BLaER1 (cell line): ENCODE measurements around the gene NDUFS7.

Experiments
- H3K27ac ChIP-seq: shearing (Covaris generic); formaldehyde crosslinking; 2 replicates; pipeline ENCODE4 v1.8.1; 2022
- H3K27me3 ChIP-seq: shearing (Covaris generic); formaldehyde crosslinking; 2 replicates; pipeline ENCODE4 v1.8.1; 2022
- H3K36me3 ChIP-seq: shearing (Covaris generic); formaldehyde crosslinking; 2 replicates; pipeline ENCODE4 v1.8.1; 2022
- H3K4me1 ChIP-seq: shearing (Covaris generic); formaldehyde crosslinking; 2 replicates; pipeline ENCODE4 v1.8.1; 2022
- H3K4me2 ChIP-seq: shearing (Covaris generic); formaldehyde crosslinking; 2 replicates; pipeline ENCODE4 v1.8.1; 2022
- H3K4me3 ChIP-seq: shearing (Covaris generic); formaldehyde crosslinking; 2 replicates; pipeline ENCODE4 v1.8.1; 2022
- H3K9ac ChIP-seq: shearing (Covaris generic); formaldehyde crosslinking; 2 replicates; pipeline ENCODE4 v1.8.1; 2022
- H3K9me3 ChIP-seq: shearing (Covaris generic); formaldehyde crosslinking; 2 replicates; pipeline ENCODE4 v1.8.1; 2022
- H4K20me1 ChIP-seq: shearing (Covaris generic); formaldehyde crosslinking; 2 replicates; pipeline ENCODE4 v1.8.1; 2022
- Cebpa-rat ChIP-seq: shearing (Covaris generic); IDR thresholded peaks from 2 replicates; pipeline ENCODE4 v1.8.1; 2022

Gene NDUFS7

GRCh38 chr19:1392407-1392806 is 8.7 kb downstream of the NDUFS7 start:
- no peak overlapping the region for H3K27ac ChIP-seq

GRCh38 chr19:1392939-1393530 is 9.3 kb downstream of the NDUFS7 start:
- Histone ChIP-seq H3K9me3 (no peaks in the 10 kb centered on the region), H3K4me2 (no peak overlapping the region), H3K4me3 (no peak overlapping the region), H3K27ac (no peak overlapping the region), H4K20me1 (peaks cover 58% of the 10 kb centered on the region), H3K9ac (no peak overlapping the region), H3K36me3 (peaks cover 90% of the 10 kb centered on the region), H3K27me3 (no peaks in the 10 kb centered on the region), H3K4me1 (peaks cover 28% of the 10 kb centered on the region)
- no peak for TF ChIP-seq Cebpa-rat

More at GRCh38 chr19:1392407-1392806, 8.7 kb downstream of the NDUFS7 start:
- Histone ChIP-seq H3K9ac (no peak overlapping the region), H4K20me1 (peaks cover 55% of the 10 kb centered on the region), H3K4me3 (no peak overlapping the region), H3K4me2 (no peak overlapping the region), H3K27me3 (no peaks in the 10 kb centered on the region), H3K36me3 (peaks cover 89% of the 10 kb centered on the region), H3K4me1 (peaks cover 22% of the 10 kb centered on the region), H3K9me3 (no peaks in the 10 kb centered on the region)
- TF ChIP-seq Cebpa-rat = no peak

GRCh38 chr19:1393841-1394240 is 10.1 kb downstream of the NDUFS7 start:
- Histone ChIP-seq H4K20me1 (peaks cover 58% of the 10 kb centered on the region), H3K27me3 (no peaks in the 10 kb centered on the region), H3K4me1 (peaks cover 33% of the 10 kb centered on the region), H3K27ac (no peak overlapping the region), H3K9me3 (no peaks in the 10 kb centered on the region), H3K4me2 (no peak overlapping the region), H3K9ac (no peak overlapping the region), H3K36me3 (peaks cover 90% of the 10 kb centered on the region), H3K4me3 (no peak overlapping the region)
- no peak for TF ChIP-seq Cebpa-rat

DNA sequence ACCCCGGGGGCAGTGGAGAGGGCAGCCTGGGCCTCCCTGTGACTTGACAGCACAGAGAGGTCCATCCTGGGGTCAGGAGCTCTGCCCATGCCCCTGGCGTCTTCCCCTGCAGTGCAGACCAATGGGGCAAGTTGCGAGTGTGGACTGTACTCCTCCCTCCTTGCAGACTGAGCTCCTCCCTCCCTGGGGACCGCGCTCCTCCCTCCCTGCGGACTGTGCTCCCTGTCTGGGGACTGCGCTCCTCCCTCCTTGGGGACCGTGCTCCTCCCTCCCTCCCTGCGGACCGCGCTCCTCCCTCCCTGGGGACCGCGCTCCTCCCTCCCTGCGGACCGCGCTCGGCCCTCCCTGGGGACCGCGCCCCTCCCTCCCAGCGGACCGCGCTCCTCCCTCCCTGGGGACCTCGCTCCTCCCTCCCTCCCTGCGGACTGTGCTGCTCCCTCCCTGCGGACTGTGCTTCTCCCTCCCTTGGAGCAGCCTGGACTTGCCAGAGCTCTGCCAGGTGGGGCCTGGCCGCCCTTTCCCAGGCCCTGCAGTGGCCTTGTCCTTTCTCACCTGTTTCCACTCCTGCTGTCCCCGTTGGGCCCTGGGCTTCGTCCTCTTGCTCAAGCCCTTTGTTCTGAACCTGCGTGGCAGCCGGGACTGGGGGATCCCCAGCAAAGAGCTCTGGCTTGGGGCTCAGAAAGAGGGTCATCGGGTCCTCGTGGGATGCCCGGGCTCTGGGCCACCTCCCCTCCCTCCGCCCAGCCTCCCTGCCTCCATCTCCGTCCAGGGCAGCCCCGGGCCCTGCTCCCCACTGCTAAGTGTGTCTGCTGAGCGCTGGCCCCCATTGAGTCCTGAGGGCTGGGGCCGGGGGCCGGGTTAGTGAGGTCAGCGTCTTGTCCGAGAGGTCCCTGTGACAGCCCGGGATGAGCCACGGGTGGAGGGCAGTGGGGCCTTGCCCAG is 10.8 kb downstream of the NDUFS7 start:
- H3K27me3 ChIP-seq = no peaks in the 10 kb centered on the region
- peaks cover 90% of the 10 kb centered on the region for H3K36me3 ChIP-seq
- no peak for TF ChIP-seq Cebpa-rat
- no peak overlapping the region for H3K4me2 ChIP-seq
- H3K9ac ChIP-seq = no peak overlapping the region
- peaks cover 59% of the 10 kb centered on the region for H4K20me1 ChIP-seq
- peaks cover 40% of the 10 kb centered on the region for H3K4me1 ChIP-seq
- H3K9me3 ChIP-seq = no peaks in the 10 kb centered on the region
- no peak overlapping the region for H3K27ac ChIP-seq
- H3K4me3 ChIP-seq = no peak overlapping the region

- Histone ChIP-seq H3K4me2 (peak overlapping the region; percentile 70; the same call in 1 of the 2 replicates), H3K36me3 (peaks cover 83% of the 10 kb centered on the region), H3K9me3 (no peaks in the 10 kb centered on the region), H3K27me3 (no peaks in the 10 kb centered on the region), H3K4me3 (no peak overlapping the region), H3K4me1 (peaks cover 48% of the 10 kb centered on the region), H3K9ac (no peak overlapping the region), H4K20me1 (peaks cover 68% of the 10 kb centered on the region), H3K27ac (no peak overlapping the region)
- TF ChIP-seq Cebpa-rat = no peak
Observed at GRCh38 chr19:1395194-1396018, 11.7 kb downstream of the NDUFS7 start.

DNA sequence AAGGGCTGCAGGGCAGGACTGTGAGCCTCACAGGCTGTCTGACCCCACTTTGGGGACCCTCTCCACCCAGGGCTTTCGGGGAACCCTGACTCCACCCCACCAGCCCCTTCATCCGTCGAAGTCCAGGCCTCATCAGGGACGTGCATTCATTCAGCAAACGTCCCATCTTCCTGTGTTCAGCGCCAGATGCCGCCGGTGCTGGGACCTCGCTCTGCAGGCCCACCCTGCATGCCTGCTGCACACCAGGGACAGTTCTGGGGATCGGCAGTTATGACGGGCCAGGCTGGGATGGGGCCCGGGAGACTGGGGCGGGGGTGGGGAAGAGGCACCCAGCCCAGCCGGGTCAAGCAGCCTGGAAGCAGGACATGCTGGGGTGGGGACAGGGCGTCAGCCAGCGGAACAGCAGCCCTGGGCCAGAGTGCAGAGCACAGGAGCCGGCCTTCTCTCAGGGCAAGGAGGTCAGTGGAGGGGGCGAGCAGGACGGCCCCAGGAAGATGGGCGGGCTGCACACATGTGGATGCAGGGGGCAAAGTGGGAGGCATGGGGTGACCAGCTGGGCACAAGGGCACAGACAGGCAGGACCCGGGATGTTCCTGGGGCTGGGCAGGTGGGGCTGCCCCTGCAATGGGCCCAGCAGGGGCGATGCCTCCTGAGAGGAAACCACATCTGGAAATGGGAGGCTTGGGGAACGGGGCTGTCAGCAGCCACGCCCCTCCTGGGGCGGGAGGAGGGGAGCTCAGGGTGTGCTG is 12.5 kb downstream of the NDUFS7 start:
- Histone ChIP-seq H3K27ac (no peak overlapping the region), H4K20me1 (peaks cover 73% of the 10 kb centered on the region), H3K36me3 (peaks cover 75% of the 10 kb centered on the region), H3K4me3 (no peak overlapping the region), H3K27me3 (no peaks in the 10 kb centered on the region), H3K9me3 (no peaks in the 10 kb centered on the region), H3K9ac (no peak overlapping the region), H3K4me2 (peak overlapping the region; percentile 70), H3K4me1 (peaks cover 53% of the 10 kb centered on the region)
- no peak for TF ChIP-seq Cebpa-rat

DNA sequence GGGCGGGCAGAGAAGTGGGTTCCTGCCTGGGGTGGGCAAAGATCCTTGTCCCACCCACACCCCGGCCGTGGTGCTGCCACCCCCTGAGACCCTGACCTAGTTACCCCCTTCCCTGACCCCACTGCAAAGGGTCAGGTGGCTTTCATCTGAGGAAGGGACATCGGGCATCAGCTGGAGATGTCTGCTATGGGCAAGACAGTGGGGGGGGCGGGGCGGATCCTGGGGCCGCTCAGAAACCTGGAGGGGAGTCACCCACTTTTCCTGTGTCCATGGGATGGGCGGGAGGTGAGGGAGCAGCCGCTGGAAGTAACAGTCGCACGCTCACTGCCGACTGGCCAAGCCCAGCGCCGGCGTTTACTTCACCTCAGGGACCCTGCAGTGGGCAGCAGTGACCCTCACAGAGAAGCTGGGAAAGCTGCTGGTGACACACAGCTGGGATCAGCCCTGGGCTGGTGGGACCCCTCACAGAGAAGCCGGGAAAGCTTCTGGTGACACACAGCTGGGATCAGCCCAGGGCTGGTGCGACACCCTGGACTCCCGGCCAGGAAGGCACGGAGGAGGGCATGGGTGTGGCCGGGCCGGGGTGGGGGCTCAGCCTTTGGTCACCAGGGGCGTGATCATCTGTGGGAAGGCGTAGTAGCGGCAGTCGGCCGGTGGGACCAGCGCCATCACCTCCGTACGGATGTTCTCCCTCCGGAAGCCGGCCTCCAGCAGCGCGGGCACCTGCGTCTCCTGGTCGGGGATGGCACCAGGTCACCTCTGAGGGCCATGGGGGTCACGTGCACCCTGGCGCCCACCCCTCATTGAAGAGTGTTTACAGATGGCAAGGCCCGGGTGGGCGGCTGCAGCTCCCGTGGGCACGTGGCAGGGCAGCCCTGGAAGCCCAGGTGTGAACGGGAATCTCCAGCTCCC is 13.3 kb downstream of the NDUFS7 start:
- H3K27ac ChIP-seq = no peak overlapping the region
- peak overlapping the region; percentile 70 for H3K4me2 ChIP-seq
- peaks cover 67% of the 10 kb centered on the region for H3K36me3 ChIP-seq
- no peak overlapping the region for H3K4me3 ChIP-seq
- H3K9me3 ChIP-seq = no peaks in the 10 kb centered on the region
- no peaks in the 10 kb centered on the region for H3K27me3 ChIP-seq
- H3K4me1 ChIP-seq = peaks cover 59% of the 10 kb centered on the region
- TF ChIP-seq Cebpa-rat = no peak
- 0 out of 2 replicates have a peak overlapping the region, but pooled peaks have one; percentile 6 for H3K9ac ChIP-seq
- peaks cover 73% of the 10 kb centered on the region for H4K20me1 ChIP-seq

DNA sequence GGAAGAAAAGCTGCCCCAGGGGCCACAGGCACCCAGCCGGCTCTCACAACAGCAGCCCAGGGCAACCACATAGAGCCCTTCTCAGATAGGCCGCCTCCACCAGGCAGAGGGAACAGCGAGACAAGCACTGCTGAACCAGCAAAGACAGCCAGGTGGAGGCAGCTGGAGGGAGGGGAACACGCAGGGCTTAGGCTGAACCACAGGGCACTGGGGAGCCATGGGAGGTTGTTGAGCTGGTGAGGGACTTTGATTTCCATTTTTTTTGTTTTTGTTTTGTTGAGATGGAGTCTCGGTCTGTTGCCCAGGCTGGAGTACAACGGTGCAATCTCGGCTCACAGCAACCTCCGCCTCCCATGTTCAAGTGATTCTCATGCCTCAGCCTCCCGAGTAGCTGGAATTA is 14.1 kb downstream of the NDUFS7 start:
- Histone ChIP-seq H3K36me3 (peaks cover 59% of the 10 kb centered on the region), H3K4me3 (no peak overlapping the region), H3K9me3 (no peaks in the 10 kb centered on the region), H3K27ac (no peak overlapping the region), H3K27me3 (no peaks in the 10 kb centered on the region), H3K9ac (no peak overlapping the region), H4K20me1 (peaks cover 73% of the 10 kb centered on the region), H3K4me1 (peaks cover 67% of the 10 kb centered on the region), H3K4me2 (peak overlapping the region; percentile 70)
- TF ChIP-seq Cebpa-rat = no peak
